Stimulated activated CD8-positive, alpha-beta memory T cell treated with anti-CD3 and anti-CD28 coated beads, Interleukin-4, amount 100 ng/mL, for 24 hours (primary cell): Measurements from ENCODE around the gene IRF4.
"Not testable (repeated sequence)": the region's sequence is repeated elsewhere in the genome, so short reads cannot be mapped to it uniquely, and the experiment has no call there.

Source experiments
- DNase-seq: peaks from one replicate; pipeline ENCODE4 v3.0.0-alpha.2; 2020; ENCODE audit warnings: low read depth

IRF4 gene

DNA sequence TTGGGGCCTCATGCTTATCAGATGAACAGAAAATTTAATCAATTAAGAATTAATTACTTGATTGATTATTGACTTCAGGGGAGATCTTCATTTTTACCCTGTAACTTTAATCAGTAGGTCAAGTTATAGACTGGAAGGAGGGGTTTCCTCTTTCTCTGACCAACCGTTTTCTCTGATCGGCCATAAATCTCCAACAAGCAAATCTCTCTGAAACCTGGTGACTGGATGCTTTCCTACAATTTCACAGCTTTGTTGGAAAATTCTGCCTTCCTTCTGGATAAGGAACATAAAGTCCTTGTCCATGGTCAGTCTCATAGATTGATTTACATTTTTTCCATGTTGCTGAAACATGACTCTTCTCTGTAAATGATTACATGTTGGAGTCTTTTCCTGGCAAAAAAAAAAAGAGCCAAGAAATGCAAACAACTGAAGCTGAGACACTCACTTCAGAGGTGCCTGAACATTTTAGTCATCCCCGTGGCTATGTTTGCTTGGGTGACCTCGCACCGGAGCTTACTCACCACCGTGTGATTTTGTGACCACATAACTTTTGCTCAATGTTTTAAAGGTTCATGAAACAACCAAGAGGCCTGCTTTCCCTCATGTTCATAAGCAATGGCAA is 31.0 kb downstream of the IRF4 start:
- no peak for DNase-seq

DNA sequence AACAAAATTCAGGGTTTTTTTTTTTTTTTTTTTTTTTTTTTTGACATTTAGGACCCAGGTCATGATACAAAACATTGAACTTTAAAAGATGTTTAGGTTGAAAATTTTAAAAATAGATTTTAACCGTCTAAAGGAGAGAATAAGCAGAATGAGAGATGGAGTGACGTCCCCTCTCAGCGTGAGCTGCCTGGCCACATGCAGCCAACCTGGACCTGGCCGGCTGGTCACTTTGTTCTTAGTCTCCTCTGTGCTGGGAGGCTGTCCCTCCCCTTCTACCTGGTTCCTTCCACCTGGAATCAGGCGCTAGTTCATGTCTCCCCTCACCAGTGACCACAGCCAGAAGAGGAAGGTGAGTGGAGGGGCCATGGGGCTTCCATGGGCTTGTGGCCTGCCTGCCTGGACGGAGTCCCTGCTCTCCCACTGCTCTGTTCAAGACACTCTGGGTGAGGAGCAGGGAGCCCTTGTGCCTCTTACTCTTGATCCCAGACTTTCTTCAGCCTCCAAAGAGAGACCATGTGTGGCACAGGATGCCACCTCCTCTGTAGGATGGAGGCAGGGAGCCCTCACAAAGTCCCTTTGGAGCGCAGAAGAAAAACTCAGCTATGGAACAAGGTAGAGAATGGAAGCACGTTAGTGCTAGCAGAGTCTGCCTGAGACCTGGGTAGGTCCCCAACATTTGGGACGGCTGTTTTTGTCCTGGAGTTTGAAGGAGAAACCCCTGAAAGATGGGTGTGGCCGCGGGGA is 31.7 kb downstream of the IRF4 start:
- DNase-seq = no peak

DNA sequence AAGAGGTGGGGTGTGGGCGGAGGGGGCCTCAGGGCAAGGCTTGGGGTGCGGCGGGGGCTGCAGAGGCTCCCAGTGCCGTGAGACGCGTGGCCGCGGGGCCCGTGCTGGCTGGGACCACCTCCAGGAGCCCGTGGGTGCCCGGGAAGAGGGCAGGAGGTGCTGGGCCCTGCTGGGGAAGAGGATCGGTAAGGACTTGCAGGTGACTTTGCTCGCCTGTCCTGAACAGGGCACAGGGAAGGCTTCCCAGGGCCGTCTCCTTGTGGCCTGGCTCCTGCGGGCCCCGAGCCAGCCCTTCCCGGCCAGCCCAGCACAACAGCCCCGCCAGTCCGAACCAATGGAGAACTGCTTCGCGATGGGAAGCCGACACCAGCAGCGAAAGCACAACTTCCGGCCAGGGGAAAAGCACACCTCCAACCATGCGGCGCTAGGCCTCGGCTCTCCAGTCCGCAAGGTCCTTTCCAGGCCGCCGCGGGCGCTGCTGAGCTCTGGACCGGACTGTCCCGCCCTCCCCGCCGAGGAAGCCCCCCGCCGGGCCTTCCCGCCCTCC is 32.3 kb downstream of the IRF4 start:
- no peak for DNase-seq

DNA sequence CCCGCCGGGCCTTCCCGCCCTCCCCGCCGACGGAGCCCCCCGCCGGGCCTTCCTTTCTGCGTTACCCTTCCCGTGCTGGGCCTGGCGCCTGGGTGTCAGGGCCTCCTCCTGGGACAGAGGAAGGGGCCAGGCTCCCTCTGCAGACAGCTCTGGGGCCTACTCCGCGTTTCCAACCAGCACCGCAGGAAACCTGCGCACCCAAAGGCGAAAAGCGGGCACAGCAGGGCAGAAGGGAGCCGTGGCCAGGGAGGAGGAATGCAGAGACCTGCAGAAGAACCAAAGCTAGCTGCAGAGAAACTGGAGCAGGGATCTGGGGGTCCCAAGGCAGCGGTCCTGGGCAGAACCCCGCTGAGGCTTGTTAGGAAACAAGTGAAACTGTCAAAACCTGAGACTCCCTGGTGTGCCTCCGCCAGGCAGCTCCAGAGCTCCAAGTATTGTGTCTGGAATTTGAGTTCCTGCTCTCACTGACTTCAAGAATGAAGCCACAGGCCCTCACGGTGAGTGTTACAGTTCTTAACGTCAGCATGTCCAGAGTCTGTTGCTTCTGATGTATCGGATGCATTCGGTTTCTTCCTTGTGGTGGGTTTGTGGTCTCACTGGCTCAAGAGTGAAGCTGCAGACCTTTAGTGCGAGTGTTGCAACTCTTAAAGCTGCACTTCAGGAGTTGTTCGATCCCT is 33.3 kb downstream of the IRF4 start:
- DNase-seq = no peak

DNA sequence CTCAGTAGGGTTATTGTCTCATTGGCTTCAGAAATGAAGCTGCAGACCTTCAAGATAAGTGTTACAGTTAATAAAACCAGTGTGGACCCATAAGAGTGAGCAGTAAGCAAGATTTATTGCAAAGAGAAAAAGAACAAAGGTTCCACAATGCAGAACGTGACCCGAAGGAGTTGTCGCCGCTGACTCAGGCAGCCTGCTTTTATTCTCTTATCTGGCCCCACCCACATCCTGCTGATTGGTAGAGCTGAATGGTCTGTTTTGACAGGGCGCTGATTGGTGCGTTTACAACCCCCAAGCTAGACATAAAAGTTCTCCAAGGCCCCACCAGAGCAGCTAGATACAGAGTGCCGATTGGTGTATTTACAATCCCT is 33.9 kb downstream of the IRF4 start:
- not testable (repeated sequence) for DNase-seq

DNA sequence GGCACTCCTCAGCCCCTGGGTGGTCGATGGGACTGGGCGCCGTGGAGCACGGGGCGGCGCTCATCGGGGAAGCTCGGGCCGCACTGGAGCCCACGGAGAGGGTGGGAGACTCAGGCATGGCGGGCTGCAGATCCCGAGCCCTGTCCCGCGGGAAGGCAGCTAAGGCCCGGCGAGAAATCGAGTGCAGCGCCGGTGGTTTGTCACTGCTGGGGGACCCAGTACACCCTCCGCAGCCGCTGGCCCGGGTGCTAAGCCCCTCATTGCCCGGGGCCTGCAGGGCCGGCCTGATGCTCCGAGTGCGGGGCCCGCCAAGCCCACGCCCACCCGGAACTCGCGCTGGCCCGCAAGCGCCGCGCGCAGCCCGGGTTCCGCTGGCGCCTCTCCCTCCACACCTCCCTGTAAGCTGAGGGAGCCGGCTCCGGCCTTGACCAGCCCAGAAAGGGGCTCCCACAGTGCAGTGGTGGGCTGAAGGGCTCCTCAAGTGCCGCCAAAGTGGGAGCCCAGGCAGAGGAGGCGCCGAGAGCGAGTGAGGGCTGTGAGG is 34.7 kb downstream of the IRF4 start:
- DNase-seq = not testable (repeated sequence)

DNA sequence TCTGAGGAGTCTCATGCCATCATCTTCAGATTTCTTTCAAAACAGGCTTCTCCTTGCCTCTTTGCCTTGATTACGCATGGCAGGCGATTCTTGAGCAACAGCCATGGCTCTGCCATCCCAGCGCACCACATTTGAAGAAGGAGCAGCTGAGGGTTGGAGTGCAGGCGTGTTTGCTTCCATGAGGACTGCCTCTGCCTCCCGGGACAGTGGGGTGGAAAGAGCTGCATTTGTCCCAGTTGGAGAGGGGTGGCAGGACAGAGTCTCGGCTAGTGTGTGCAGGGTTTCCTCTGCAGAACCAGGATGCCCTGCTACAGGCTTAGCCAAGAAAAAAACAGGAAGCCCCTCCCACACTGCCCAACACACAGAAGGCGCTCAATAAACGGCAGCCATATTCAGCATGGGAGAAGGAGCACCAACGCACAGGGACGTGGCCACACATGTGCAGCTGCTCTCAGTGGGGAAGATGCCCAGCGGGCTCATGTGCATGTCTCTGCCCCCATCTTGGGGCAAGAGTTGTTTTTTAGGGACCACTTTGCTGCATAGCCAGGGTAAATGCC is 36.6 kb downstream of the IRF4 start:
- no peak for DNase-seq

DNA sequence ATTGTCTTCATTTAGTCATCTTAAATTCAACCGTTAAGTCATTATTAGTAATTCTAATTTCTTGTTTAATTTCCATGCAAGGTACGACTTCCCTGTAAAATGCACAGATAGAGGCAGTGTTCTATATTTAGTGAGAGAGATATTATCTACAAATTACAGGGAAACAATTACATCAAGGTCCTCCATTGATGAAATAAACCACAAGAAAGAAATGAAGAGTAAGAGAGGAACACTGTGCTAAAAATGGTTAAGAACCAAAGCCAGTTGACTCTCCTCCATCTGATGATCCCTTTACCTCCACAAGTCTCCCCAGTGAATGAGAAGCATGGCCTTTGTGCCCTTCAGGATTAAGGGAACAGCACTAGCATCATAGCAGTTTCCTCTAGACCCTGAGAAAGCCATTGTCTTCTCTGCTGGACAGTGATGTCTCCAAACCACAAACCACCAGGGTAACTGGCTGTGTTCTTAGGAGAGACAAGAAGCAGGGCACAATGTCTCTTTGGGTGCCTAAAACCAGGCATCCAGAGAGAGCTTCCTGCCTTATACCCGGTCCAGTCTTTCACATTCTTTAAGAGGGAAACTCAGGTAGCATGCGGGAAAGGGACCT is 38.1 kb downstream of the IRF4 start:
- no peak for DNase-seq

DNA sequence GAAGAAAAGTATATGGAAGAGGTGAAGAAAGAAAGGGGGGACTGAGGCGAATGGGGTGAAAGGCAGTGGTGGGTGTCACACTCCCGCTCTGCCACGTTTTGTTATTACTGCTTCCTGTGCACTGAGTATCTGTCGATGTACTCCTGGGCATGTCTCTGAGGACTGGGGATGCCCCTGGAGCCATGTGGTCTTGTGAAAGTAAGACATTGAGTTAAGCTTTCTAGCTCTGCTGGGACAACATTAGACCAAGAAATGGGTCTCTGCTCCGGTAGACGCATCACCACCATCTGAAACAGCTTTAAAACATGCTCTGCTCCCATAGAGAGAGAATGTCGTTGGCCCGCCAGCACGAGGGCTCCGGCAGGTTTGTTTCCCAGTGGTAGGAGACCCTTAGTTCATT is 40.0 kb downstream of the IRF4 start:
- DNase-seq = no peak

DNA sequence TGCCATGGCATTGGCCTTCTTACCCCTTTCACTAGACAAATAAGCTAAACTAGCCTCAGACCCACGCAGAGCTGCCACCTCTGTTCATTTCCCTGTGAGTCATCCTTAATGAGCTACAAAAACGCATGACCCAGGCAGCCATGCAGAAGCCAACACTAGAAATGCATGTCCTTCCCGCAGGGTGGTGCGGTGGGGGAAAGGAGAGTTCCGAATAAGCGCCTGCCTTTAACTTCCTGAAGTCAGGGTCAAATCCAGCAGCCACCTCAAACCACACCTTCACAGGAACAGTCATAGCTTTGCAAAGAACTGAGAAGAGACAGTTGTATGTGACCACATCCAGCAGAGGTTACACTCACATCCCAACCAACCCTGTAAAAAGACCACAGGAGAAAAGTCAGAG is 40.4 kb downstream of the IRF4 start:
- DNase-seq = peak; percentile 49

DNA sequence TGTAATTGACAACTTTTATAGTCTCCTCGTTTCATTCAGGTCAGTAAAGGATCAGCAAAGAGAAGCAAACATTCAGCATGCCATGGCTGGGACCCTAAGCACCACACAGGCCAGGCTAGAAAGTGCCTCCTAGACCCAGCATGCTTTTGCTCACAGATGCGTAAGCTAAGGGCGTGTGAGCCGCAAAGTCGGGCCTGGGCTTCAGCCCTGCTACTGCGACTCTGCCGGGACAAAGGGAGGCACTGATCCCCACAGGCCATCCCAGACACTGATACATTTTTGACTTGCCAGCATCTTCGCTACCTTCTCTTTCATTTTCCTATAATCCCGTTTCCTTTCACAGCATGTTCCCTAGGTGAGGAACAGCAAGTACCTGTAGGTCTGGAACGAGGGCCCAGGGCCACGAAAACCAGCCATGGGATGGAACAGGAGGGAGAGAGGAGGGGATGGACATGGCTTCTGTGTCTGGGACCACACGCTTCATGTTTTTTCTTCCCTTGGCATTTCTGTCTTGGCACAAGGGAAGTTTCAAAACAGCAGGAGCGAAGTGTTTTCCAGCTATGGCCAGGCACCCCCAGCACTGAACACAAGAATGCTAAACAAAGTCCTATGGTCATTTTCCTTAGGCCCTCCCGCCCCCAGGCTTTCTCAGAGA is 42.6 kb downstream of the IRF4 start:
- DNase-seq = no peak

DNA sequence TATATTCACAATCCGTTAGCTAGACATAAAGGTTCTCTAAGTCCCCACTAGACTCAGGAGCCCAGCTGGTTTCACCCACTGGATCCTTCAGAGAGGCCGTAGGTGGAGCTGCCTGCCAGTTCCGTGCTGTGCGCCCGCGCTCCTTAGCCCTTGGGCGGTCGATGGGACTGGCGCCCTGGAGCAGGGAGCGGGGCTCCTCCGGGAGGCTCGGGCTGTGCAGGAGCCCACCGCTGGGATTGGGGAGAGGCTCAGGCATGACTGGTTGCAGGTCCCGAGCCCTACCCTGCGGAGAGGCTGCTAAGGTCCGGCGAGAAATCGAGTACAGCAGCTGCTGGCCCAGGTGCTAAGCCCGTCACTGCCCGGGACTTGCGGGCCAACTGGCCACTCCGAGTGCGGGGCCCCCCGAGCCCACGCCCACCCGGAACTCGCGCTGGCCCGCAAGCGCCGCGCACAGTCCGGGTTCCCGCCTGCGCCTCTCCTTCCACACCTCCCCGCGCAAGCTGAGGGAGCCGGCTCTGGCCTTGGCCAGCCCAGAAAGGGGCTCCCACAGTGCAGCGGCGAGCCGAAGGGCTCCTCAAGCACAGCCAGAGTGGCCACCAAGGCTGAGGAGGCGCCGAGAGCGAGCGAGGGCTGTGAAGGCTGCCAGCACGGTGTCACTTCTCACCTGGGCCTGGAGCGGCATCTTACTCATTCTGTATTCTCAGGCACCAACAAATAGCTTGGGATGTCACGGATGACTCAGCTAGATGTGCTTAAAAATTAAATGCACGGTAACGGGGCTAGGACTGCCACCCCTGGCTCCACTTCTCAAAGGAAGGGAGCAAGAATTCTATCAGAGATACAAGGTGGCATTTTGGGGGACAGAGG is 44.1 kb downstream of the IRF4 start:
- DNase-seq = no peak

DNA sequence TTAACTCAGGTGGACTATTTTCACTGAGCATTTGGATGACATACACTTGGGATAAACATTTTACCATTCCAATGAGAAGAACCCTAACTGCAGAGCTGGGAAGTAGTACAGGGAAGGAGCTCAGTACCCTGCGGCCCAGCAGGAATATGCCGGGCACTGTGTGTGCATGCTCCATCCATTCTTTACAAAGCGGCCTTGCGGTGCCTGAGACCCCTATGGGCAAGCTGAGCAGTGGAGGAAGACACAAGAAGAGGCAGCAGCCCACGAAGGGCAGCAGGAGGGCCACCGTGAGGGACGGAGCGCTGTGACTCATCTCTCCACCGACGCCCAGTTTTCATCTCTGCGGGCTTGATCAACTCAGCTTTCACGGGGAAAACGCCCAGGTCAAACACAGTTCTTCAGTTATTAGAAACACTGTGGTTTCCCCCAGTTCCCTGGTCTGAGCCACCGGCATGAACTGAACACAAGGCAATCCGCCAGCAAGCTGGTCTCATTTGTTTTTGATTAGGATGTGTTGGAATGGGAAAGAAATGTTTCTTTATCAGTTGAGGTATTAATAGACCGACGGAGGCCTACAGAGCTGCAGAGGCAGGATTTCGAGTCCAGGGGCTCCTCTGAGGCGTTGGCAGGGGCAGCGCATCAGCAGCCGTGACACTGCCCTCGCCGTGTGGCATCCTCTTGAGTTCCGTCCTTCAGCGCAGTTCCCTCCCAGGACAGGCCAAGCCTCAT is 44.9 kb downstream of the IRF4 start:
- no peak for DNase-seq

DNA sequence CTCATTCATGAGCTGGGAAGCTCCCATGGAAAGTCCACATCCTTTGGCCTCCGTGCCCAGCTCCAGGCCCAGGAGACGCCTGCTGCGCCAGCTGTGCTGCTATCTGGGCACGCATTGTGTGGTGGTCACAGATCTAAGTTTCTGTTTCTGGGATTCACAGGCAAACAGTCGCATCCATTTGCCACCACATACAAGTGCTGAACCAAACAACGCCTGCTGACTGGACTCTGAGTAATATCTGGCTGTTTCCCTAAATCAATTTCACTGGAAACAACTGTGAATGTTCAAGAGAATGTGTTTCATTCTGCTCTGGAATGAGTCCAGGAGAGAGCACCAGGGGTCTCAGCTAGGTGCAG is 45.5 kb downstream of the IRF4 start:
- DNase-seq = no peak

DNA sequence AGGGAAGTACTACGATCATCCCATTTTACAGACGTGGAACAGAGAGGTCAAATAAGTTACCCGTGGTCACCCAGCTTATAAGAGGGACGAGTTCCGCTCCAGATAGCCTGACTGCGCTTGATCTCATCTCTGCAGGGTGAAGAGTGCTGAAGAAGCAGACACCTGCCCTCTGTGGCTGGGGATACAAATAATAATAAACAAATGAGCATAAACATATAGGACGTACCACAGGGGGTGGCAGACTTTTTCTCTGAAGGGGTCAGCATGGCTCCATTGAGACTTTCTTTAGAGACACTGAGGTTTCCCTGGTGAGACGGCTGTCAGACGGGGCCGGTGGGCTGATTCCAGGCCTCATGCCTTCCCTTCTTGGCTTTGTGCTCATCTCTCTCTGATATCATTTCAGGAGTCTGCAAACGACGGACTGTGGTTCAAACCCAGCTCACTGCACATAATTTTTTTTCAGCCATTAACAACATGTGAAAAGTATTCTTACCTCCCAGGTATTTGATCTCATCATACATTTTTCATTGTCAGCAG is 47.1 kb downstream of the IRF4 start:
- no peak for DNase-seq

DNA sequence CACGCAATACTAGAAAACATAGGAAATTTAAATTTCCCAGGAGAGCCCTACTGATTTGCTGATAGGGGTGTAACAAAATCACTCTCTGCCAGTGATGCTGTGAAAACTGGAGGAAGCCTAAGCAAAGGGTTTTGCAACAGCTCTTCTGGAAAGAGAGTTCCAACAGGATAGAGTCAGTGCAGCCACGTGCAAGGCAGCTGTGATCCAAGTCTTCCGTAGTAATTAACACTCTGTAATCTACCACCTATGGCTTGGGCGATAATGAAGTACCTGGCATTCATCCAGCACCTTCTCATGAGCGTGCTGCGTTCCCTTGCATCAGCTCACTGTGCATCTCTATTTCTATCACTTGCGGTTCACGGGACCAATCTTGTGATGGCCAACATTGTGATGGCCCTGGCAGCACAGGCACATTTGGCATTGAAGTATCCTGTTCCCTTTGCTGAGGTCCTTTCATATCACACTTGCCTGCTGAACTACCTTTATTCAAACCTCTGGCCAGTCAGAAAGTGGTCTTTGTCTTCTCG is 48.2 kb downstream of the IRF4 start:
- no peak for DNase-seq

DNA sequence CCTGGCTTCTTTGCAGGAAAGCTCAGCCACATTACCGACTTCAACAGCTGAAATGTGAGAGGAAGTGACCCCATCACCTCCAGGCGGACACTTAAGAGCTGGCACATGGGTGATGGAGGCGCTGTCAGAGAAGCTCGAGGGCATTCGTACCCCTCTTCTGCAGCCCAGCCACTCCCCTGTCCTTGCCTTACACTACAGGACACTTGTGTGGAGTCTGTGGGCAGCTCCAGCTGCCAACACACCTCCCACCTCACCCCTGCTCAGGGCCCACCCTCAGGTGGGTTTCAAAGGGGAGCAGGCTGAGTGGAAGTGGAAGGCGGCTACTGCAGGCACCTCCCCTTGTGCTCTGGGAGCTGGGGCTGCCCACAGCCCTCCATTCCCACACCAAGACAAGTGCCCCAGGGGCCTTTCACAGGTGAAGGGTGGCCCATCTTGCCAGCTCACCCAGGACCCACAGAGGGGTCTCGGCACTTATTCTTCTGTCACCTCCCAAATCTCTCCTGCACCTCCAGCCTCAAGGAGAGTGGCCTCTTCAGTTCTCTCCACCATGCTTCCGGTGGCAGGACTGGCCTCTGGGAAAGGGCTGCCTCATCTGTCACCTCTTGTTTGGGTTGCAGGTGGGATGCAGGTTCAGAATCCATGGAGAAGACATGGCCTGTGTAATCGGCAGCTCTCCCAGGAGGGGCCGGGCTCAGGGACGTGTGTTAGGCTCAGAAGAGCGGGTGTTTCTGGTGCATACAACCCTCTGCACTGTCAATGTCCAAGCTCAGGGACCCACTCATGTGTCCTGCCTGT is 49.8 kb downstream of the IRF4 start:
- no peak for DNase-seq

DNA sequence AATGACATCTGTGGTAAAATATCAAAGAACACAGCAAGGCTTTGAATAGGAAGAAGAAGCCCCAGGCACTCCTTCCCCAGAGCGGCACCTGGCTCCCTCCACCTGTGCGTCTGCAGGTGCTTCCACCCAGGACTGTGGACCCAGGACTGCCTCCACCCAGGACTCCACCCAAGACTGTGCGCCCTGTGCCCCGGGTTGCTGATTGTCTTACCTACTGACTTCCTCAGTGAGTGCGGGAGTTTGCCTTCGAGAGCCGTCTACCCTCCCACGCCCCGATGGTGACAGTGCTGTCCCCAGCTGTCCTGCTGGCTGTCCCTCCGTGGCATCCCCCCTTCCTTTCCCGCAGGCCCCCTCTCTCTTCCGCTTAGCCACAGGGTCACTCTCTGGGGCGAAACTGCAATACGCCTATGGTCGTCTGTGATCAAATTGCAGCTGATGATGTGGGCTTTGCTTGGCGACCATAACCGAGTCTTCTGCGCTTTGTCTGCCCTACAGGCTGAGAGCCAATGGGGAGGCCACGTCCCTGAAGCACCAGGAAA is 52.1 kb downstream of the IRF4 start:
- no peak for DNase-seq
